SK-N-SH (cell line): ENCODE data around the gene ASCC2. TPM values are rescaled to one million over a fixed set of nuclear protein-coding genes. Genes with fewer than 3 reads are reported as not detected.

Experiments
- CTCF ChIA-PET: fragments of 300-600, 350-600 bp; formaldehyde crosslinking; extraction: SDS; loops from one replicate; lab custom pipeline; 2021; lab: Yijun Ruan, JAX
- POLR2A ChIA-PET: fragments of 350-600 bp; sonication (Branson Sonifier 250); formaldehyde crosslinking; extraction: SDS; loops from one replicate; lab custom pipeline; 2020; ENCODE audit warnings: antibody characterized with exemption, inconsistent platforms; lab: Yijun Ruan, JAX
- DNase-seq: peaks from one replicate; pipeline ENCODE4 v3.0.0; 2012
- H2AFZ ChIP-seq: fragments of 200-600 bp; sonication (generic); 2 replicates; pipeline ENCODE4 v1.8.1; 2016; ENCODE audit warnings: antibody characterized with exemption, mild to moderate bottlenecking, low read depth
- H3F3A ChIP-seq: fragments of 200-600 bp; sonication (generic); replicated peaks from 2 replicates; pipeline ENCODE3; 2016; ENCODE audit warnings: antibody characterized with exemption, mild to moderate bottlenecking; ENCODE audit not compliant: insufficient read depth
- H3K27ac ChIP-seq, 2 experiments: fragments of 200-500 bp in 1 of 2; fragments of 200-600 bp in 1 of 2; sonication (Bioruptor generic) in 1 of 2; sonication (generic), shearing (Covaris generic) in 1 of 2; 2 replicates each; pipeline versions ENCODE4 v1.5.1 to v1.6.1; 2014 to 2016; ENCODE audit warnings: low read depth in 2 of 2, inconsistent platforms in 1 of 2, low read length in 1 of 2, mild to moderate bottlenecking in 1 of 2, mixed read lengths in 1 of 2
- H3K27me3 ChIP-seq: fragments of 200-600 bp; sonication (generic), shearing (Covaris generic); 2 replicates; pipeline ENCODE4 v1.6.1; 2016; ENCODE audit warnings: mixed run types; ENCODE audit not compliant: insufficient read depth
- H3K36me3 ChIP-seq, 2 experiments: fragments of 200-500 bp in 1 of 2; fragments of 200-600 bp in 1 of 2; sonication (Bioruptor generic) in 1 of 2; sonication (generic) in 1 of 2; replicated peaks in 1 of 2; 2 replicates each; pipeline versions ENCODE3 to v1.5.1; 2014 to 2016; ENCODE audit warnings: low read length in 1 of 2, mild to moderate bottlenecking in 1 of 2; ENCODE audit not compliant: insufficient read depth in 2 of 2, control insufficient read depth in 1 of 2
- H3K4me1 ChIP-seq, 2 experiments: fragments of 200-500 bp in 1 of 2; fragments of 200-600 bp in 1 of 2; sonication (Bioruptor generic) in 1 of 2; sonication (generic), shearing (Covaris generic) in 1 of 2; 2 replicates each; pipeline versions ENCODE4 v1.5.1 to v1.6.1; 2014 to 2016; ENCODE audit warnings: low read depth in 1 of 2, low read length in 1 of 2, mixed run types in 1 of 2; ENCODE audit not compliant: insufficient read depth in 2 of 2, control insufficient read depth in 1 of 2
- H3K4me2 ChIP-seq: fragments of 200-600 bp; sonication (generic), shearing (Covaris generic); 2 replicates; pipeline ENCODE4 v1.6.1; 2017; ENCODE audit warnings: mixed run types
- H3K4me3 ChIP-seq, 2 experiments: fragments of 200-500 bp in 1 of 2; fragments of 200-600 bp in 1 of 2; sonication (Bioruptor generic) in 1 of 2; sonication (generic), shearing (Covaris generic) in 1 of 2; 2 replicates each; pipeline versions ENCODE4 v1.5.1 to v1.8.1; 2014 to 2016; ENCODE audit warnings: low read depth in 2 of 2, inconsistent platforms in 1 of 2, low read length in 1 of 2, mild to moderate bottlenecking in 1 of 2, mixed read lengths in 1 of 2, moderate library complexity in 1 of 2
- H3K79me2 ChIP-seq: fragments of 200-600 bp; sonication (generic); 2 replicates; pipeline ENCODE4 v1.8.1; 2017; ENCODE audit warnings: mild to moderate bottlenecking; ENCODE audit not compliant: insufficient read depth
- H3K9ac ChIP-seq: fragments of 200-600 bp; sonication (generic); 2 replicates; pipeline ENCODE4 v1.6.1; 2017; ENCODE audit warnings: mixed run types
- H3K9me2 ChIP-seq: fragments of 200-600 bp; sonication (generic); 2 replicates; pipeline ENCODE4 v1.6.1; 2017; ENCODE audit warnings: mixed run types
- H3K9me3 ChIP-seq: fragments of 200-600 bp; sonication (generic); 2 replicates; pipeline ENCODE4 v1.6.1; 2017; ENCODE audit warnings: mixed run types, mild to moderate bottlenecking, moderate library complexity
- H4K20me1 ChIP-seq: fragments of 200-600 bp; sonication (generic); 2 replicates; pipeline ENCODE4 v1.6.1; 2017; ENCODE audit warnings: mild to moderate bottlenecking, mixed run types; ENCODE audit not compliant: insufficient read depth
- ELF1 ChIP-seq: IDR thresholded peaks from 2 replicates; pipeline ENCODE4 v1.4.0; 2012
- FOSL2 ChIP-seq: IDR thresholded peaks from 2 replicates; pipeline ENCODE4 v1.4.0; 2012; ENCODE audit warnings: low read depth, mild to moderate bottlenecking, moderate library complexity, borderline replicate concordance
- JUND ChIP-seq: IDR thresholded peaks from 2 replicates; pipeline ENCODE4 v1.4.0; 2012
- NFIC ChIP-seq: IDR thresholded peaks from 2 replicates; pipeline ENCODE4 v1.4.0; 2012; ENCODE audit warnings: borderline replicate concordance
- NRF1 ChIP-seq: IDR thresholded peaks from 2 replicates; pipeline ENCODE4 v1.6.1; 2012; ENCODE audit warnings: low read depth, mild to moderate bottlenecking, low read length
- POLR2AphosphoS5 ChIP-seq: IDR thresholded peaks from 2 replicates; pipeline ENCODE4 v1.6.1; 2012; ENCODE audit warnings: low read depth, low read length
- RXRA ChIP-seq: IDR thresholded peaks from 2 replicates; pipeline ENCODE4 v1.4.0; 2012; ENCODE audit warnings: low read depth, mild to moderate bottlenecking, borderline replicate concordance
- SMC3 ChIP-seq: IDR thresholded peaks from 2 replicates; pipeline ENCODE4 v1.6.1; 2012; ENCODE audit warnings: low read depth, low read length, improper control_type of control experiment
- WGBS: methylation state at CpG from one replicate; pipeline ENCODE4 v1.1.6; 2017; ENCODE audit warnings: low lambda C conversion rate; 5-methylcytosine and 5-hydroxymethylcytosine counted together
- polyA plus RNA-seq, 3 experiments: library from polyadenylated mRNA; depleted of rRNA; stranded (reverse); fragments of >200 nt; gene quantifications; 2 replicates each; pipeline ENCODE4 v1.2.3, GENCODE V29; 2012
- TF ChIP-seq, protein P1 (sequence below): fragments of 150-350 bp; IDR thresholded peaks from 2 replicates; pipeline ENCODE4 v1.6.1; 2017; ENCODE audit warnings: antibody characterized with exemption, low read length, low read depth, borderline replicate concordance
- TF ChIP-seq, protein P2 (sequence below): fragments of 200-600 bp; sonication (generic); IDR thresholded peaks from 2 replicates; pipeline ENCODE4 v1.6.1; 2017; ENCODE audit warnings: antibody characterized with exemption, mild to moderate bottlenecking, moderate library complexity
- TF ChIP-seq, protein P3 (sequence below): IDR thresholded peaks from 2 replicates; pipeline ENCODE4 v1.4.0; 2012; ENCODE audit warnings: low read depth, borderline replicate concordance
- TF ChIP-seq, protein P4 (sequence below): IDR thresholded peaks from 2 replicates; pipeline ENCODE4; 2012
- TF ChIP-seq, protein P5 (sequence below): fragments of 150-350 bp; IDR thresholded peaks from 2 replicates; pipeline ENCODE4 v1.6.1; 2016; ENCODE audit warnings: mild to moderate bottlenecking, low read depth, low read length

ASCC2 gene
- polyA plus RNA-seq, 1 of the 3 experiments (the other 2 are of a cell fraction), result 82.0 TPM

DNA sequence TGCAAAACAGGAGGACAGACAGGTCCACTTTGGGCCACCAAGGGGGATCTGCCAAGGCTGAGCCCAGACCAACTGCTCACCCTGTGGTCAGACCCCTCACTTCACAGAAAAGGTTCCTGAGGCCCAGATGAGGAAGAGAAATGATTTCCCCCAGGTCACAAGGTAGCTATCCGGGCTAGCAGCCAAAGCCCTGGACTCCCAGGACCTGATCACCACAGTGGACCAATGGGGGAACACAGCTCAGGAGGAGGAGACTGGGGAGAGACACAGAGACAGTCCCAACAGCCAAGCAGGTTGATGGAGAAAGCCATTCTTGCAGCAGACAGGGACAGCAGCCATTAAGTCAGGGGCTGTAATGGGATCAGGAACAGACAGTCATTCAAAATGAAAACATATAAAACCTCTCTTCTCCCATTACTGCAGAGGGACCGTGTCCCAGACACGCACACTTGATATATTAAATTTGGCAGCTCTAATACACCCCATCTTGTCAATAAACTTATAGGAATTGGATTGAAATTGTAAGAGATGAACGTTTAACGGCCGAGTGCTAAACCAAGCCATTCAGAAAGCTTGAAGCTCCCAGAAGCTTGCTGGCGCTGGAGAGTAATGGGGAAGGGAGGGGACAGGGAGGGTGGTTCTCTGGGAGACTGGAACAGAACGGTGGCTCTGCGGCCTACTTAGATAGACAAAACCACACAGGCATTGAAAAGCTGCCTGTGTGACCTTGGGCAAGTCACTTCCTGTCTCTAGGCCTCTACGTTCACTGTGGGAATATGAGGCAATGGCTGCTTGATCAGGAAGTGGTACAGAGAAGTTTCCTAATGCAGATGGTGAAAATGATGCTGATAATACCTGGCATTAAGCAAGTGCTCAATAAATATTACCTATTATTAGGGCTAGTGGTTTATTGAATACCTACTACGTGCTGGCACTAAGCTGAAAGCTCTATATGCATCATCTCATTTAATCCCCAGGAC is 87.2 kb downstream of the ASCC2 start:
- no peak for DNase-seq
- Histone ChIP-seq H3K4me1 (no peaks in the 10 kb centered on the region), H3K9me3 (no peaks in the 10 kb centered on the region), H3K27me3 (no peaks in the 10 kb centered on the region), H3F3A (no peaks in the 10 kb centered on the region), H3K36me3 (peaks cover 0 to 6% of the 10 kb centered on the region in 2 experiments), H3K4me2 (no peak overlapping the region), H3K79me2 (no peaks in the 10 kb centered on the region), H3K4me3 (no peak overlapping the region), H3K9me2 (no peaks in the 10 kb centered on the region), H3K27ac (no peak overlapping the region), H4K20me1 (0 out of 2 replicates have a peak, but pooled peaks cover 3% of the 10 kb centered on the region), H3K9ac (no peak overlapping the region), H2AFZ (no peak overlapping the region)
- TF ChIP-seq, protein P1, sequence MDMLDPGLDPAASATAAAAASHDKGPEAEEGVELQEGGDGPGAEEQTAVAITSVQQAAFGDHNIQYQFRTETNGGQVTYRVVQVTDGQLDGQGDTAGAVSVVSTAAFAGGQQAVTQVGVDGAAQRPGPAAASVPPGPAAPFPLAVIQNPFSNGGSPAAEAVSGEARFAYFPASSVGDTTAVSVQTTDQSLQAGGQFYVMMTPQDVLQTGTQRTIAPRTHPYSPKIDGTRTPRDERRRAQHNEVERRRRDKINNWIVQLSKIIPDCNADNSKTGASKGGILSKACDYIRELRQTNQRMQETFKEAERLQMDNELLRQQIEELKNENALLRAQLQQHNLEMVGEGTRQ, result no peak
- ChIA-PET CTCF (interaction anchor here (0.8 to 3.2 kb wide), 4 partner anchors 9 to 338 kb away, joined by 3 to 8 read pairs (median 4); no protein-coding TSS in a partner anchor), POLR2A (no interaction called here)
- 89% methylated on average over 10 of the region's 11 CpGs for WGBS

DNA sequence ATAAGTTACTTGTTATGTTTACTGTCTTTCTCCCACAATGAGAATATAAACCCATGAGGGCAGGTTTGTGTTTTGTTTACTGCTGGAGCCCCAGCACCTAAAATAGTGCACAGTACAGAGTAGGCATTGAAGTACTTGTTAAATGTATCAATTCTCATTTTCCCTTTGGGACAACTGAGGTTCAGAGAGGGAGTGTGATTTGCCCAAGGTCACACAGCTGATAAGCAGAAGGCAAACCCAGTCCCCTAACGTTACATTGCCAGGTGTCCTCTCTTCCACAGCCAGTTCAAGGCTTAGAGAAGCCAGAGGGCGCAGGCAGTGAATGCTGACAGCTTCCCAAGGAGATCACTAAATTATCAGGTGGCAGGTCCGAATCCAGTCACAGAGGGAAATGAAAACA is 88.0 kb downstream of the ASCC2 start:
- 86% methylated on average over 2 of the region's 3 CpGs for WGBS
- POLR2A ChIA-PET, result no interaction called here

More for the DNA sequence above, 88.0 kb downstream of the ASCC2 start:
- CTCF ChIA-PET, result interaction anchor here (1.4 to 3.2 kb wide), 3 partner anchors 8 to 338 kb away, joined by 3 to 8 read pairs (median 5); no protein-coding TSS in a partner anchor
- Histone ChIP-seq H3K4me2 (no peak overlapping the region), H3K27me3 (no peaks in the 10 kb centered on the region), H4K20me1 (0 out of 2 replicates have a peak, but pooled peaks cover 3% of the 10 kb centered on the region), H3K9me3 (no peaks in the 10 kb centered on the region), H3K4me3 (no peak overlapping the region), H3K9ac (no peak overlapping the region), H3K9me2 (no peaks in the 10 kb centered on the region), H3K4me1 (no peaks in the 10 kb centered on the region; a peak in 1 of 4 replicates), H3K79me2 (no peaks in the 10 kb centered on the region), H3F3A (no peaks in the 10 kb centered on the region), H3K27ac (no peak overlapping the region), H2AFZ (no peak overlapping the region), H3K36me3 (peaks cover 0 to 6% of the 10 kb centered on the region in 2 experiments)
- no peak for DNase-seq
- TF ChIP-seq, protein P2, sequence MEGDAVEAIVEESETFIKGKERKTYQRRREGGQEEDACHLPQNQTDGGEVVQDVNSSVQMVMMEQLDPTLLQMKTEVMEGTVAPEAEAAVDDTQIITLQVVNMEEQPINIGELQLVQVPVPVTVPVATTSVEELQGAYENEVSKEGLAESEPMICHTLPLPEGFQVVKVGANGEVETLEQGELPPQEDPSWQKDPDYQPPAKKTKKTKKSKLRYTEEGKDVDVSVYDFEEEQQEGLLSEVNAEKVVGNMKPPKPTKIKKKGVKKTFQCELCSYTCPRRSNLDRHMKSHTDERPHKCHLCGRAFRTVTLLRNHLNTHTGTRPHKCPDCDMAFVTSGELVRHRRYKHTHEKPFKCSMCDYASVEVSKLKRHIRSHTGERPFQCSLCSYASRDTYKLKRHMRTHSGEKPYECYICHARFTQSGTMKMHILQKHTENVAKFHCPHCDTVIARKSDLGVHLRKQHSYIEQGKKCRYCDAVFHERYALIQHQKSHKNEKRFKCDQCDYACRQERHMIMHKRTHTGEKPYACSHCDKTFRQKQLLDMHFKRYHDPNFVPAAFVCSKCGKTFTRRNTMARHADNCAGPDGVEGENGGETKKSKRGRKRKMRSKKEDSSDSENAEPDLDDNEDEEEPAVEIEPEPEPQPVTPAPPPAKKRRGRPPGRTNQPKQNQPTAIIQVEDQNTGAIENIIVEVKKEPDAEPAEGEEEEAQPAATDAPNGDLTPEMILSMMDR, result no peak
- no peak for TF ChIP-seq SMC3
- no peak for TF ChIP-seq POLR2AphosphoS5
- no peak for TF ChIP-seq JUND
- TF ChIP-seq, protein P3, sequence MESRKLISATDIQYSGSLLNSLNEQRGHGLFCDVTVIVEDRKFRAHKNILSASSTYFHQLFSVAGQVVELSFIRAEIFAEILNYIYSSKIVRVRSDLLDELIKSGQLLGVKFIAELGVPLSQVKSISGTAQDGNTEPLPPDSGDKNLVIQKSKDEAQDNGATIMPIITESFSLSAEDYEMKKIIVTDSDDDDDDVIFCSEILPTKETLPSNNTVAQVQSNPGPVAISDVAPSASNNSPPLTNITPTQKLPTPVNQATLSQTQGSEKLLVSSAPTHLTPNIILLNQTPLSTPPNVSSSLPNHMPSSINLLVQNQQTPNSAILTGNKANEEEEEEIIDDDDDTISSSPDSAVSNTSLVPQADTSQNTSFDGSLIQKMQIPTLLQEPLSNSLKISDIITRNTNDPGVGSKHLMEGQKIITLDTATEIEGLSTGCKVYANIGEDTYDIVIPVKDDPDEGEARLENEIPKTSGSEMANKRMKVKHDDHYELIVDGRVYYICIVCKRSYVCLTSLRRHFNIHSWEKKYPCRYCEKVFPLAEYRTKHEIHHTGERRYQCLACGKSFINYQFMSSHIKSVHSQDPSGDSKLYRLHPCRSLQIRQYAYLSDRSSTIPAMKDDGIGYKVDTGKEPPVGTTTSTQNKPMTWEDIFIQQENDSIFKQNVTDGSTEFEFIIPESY, result no peak
- no peak for TF ChIP-seq NRF1
- no peak for TF ChIP-seq RXRA
- TF ChIP-seq, protein P1, result no peak
- TF ChIP-seq ELF1, result no peak
- TF ChIP-seq, protein P4, sequence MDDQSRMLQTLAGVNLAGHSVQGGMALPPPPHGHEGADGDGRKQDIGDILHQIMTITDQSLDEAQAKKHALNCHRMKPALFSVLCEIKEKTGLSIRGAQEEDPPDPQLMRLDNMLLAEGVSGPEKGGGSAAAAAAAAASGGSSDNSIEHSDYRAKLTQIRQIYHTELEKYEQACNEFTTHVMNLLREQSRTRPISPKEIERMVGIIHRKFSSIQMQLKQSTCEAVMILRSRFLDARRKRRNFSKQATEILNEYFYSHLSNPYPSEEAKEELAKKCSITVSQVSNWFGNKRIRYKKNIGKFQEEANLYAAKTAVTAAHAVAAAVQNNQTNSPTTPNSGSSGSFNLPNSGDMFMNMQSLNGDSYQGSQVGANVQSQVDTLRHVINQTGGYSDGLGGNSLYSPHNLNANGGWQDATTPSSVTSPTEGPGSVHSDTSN, result no peak
- no peak for TF ChIP-seq FOSL2
- TF ChIP-seq, protein P5, sequence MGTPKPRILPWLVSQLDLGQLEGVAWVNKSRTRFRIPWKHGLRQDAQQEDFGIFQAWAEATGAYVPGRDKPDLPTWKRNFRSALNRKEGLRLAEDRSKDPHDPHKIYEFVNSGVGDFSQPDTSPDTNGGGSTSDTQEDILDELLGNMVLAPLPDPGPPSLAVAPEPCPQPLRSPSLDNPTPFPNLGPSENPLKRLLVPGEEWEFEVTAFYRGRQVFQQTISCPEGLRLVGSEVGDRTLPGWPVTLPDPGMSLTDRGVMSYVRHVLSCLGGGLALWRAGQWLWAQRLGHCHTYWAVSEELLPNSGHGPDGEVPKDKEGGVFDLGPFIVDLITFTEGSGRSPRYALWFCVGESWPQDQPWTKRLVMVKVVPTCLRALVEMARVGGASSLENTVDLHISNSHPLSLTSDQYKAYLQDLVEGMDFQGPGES, result no peak
- TF ChIP-seq NFIC, result no peak
